Breast epithelium (tissue), 4 donors: ENCODE results near the gene LAMTOR2. TPM values are rescaled to one million over a fixed set of nuclear protein-coding genes. Genes with fewer than 3 reads are reported as not detected.

Experiments
- DNase-seq, 2 donors: peaks; one replicate each; pipeline ENCODE4 v3.0.0-alpha.2; 2019; ENCODE audit warnings: low spot score in 2 of 2
- H3K27ac ChIP-seq, 2 donors: fragments of 200-600 bp; sonication (generic) in 1 of 2; one replicate each; pipeline ENCODE4 v1.5.1; 2016 to 2019; ENCODE audit warnings: mild to moderate bottlenecking in 1 of 2
- H3K27me3 ChIP-seq, 2 donors: fragments of 200-600 bp; sonication (generic) in 1 of 2; one replicate each; pipeline versions ENCODE4 v1.5.1 to v1.6.0; 2017 to 2019; ENCODE audit warnings: control low read depth in 1 of 2, mild to moderate bottlenecking in 1 of 2
- H3K36me3 ChIP-seq: fragments of 200-600 bp; one replicate; pipeline ENCODE4 v1.5.1; 2019
- H3K4me1 ChIP-seq, 2 donors: fragments of 200-600 bp; sonication (generic); one replicate each; pipeline ENCODE4 v1.5.1; 2016 to 2019; ENCODE audit warnings: control low read depth in 1 of 2
- H3K4me3 ChIP-seq, 3 donors: fragments of 200-600 bp; sonication (generic); 1 replicate in 2 of 3; 2 replicates in 1 of 3; pipeline ENCODE4 v1.5.1; 2016 to 2019; ENCODE audit warnings: mild to moderate bottlenecking in 3 of 3, moderate library complexity in 2 of 3
- H3K9me3 ChIP-seq, 2 donors: fragments of 200-600 bp; sonication (generic) in 1 of 2; one replicate each; pipeline ENCODE4 v1.5.1; 2016 to 2019; ENCODE audit warnings: control low read depth in 1 of 2
- CTCF ChIP-seq, 3 donors: fragments of 450-650 bp; IDR thresholded peaks; one replicate each; pipeline ENCODE4 v1.5.1; 2016 to 2017; ENCODE audit warnings: antibody characterized with exemption in 3 of 3, mild to moderate bottlenecking in 3 of 3, moderate library complexity in 3 of 3
- POLR2A ChIP-seq: fragments of 450-650 bp; IDR thresholded peaks from one replicate; pipeline ENCODE4 v1.6.1; 2016; ENCODE audit warnings: antibody characterized with exemption, mild to moderate bottlenecking, moderate library complexity
- POLR2AphosphoS5 ChIP-seq, 3 donors: sonication (generic); formaldehyde crosslinking; IDR thresholded peaks; one replicate each; pipeline ENCODE4 v1.6.1; 2017; ENCODE audit warnings: antibody characterized with exemption in 3 of 3
- intact Hi-C: fragments of 100-400 bp; cut with DNase I; formaldehyde crosslinking; loops from one replicate; pipeline ENCODE4 v1.15.1; 2023; ENCODE audit warnings: low total_unique reads
- total RNA-seq, 3 donors: library from RNA; depleted of rRNA; stranded (reverse); fragments of >200 nt; gene quantifications; one replicate each; pipeline ENCODE4 v1.1.0, GENCODE V29; 2016

LAMTOR2 gene
- total RNA-seq, 3 donors from 2014 or later = 60.7 to 75.5 (median 69.8) TPM

- TF ChIP-seq CTCF (IDR thresholded peaks at IDR 0.05) = no peak
- no peak for TF ChIP-seq POLR2AphosphoS5 (IDR thresholded peaks at IDR 0.05)
- TF ChIP-seq POLR2A = no peak
- intact Hi-C loops = no loop called here
- DNase-seq = no peak
Measured at GRCh38 chr1:156042828-156043227, 11.8 kb upstream of the LAMTOR2 start.

GRCh38 chr1:156045076-156045475 is 9.5 kb upstream of the LAMTOR2 start:
- DNase-seq = no peak
- H3K4me1 ChIP-seq = no peaks in the 10 kb centered on the region
- TF ChIP-seq POLR2A = no peak
- no peak for TF ChIP-seq POLR2AphosphoS5 (IDR thresholded peaks at IDR 0.05)
- TF ChIP-seq CTCF (IDR thresholded peaks at IDR 0.05) = no peak
- H3K27me3 ChIP-seq = no peaks in the 10 kb centered on the region
- intact Hi-C loops = no loop called here
- H3K4me3 ChIP-seq = no peak overlapping the region
- H3K27ac ChIP-seq = no peak overlapping the region
- no peaks in the 10 kb centered on the region for H3K9me3 ChIP-seq
- H3K36me3 ChIP-seq = peaks cover 7% of the 10 kb centered on the region

More at GRCh38 chr1:156042828-156043227, 11.8 kb upstream of the LAMTOR2 start:
- H3K9me3 ChIP-seq = no peaks in the 10 kb centered on the region
- peaks cover 7% of the 10 kb centered on the region for H3K36me3 ChIP-seq
- H3K4me3 ChIP-seq = no peak overlapping the region
- no peak overlapping the region for H3K27ac ChIP-seq
- no peaks in the 10 kb centered on the region for H3K27me3 ChIP-seq
- H3K4me1 ChIP-seq = no peaks in the 10 kb centered on the region

GRCh38 chr1:156048663-156049258 is 5.8 kb upstream of the LAMTOR2 start:
- H3K4me3 ChIP-seq = no peak overlapping the region
- no peak overlapping the region for H3K27ac ChIP-seq
- TF ChIP-seq POLR2A = no peak
- no peak for TF ChIP-seq CTCF (IDR thresholded peaks at IDR 0.05)
- no peak for TF ChIP-seq POLR2AphosphoS5 (IDR thresholded peaks at IDR 0.05)
- no peaks in the 10 kb centered on the region for H3K4me1 ChIP-seq
- H3K27me3 ChIP-seq = no peaks in the 10 kb centered on the region
- intact Hi-C loops = no loop called here
- H3K9me3 ChIP-seq = no peaks in the 10 kb centered on the region
- H3K36me3 ChIP-seq = no peaks in the 10 kb centered on the region
- no peak for DNase-seq

- Histone ChIP-seq H3K27me3 (no peaks in the 10 kb centered on the region), H3K4me1 (no peaks in the 10 kb centered on the region), H3K9me3 (no peaks in the 10 kb centered on the region), H3K36me3 (no peaks in the 10 kb centered on the region), H3K4me3 (no peak overlapping the region), H3K27ac (no peak overlapping the region)
- DNase-seq = no peak
- intact Hi-C loops = no loop called here
- TF ChIP-seq CTCF (IDR thresholded peaks at IDR 0.05) (no peak), POLR2A (no peak), POLR2AphosphoS5 (IDR thresholded peaks at IDR 0.05) (no peak)
Measured at GRCh38 chr1:156050376-156050775, 4.2 kb upstream of the LAMTOR2 start.

GRCh38 chr1:156051011-156051725 is 3.4 kb upstream of the LAMTOR2 start:
- DNase-seq = no peak
- no peak overlapping the region for H3K4me3 ChIP-seq
- no peaks in the 10 kb centered on the region for H3K27me3 ChIP-seq
- intact Hi-C loops = no loop called here
- no peak overlapping the region for H3K27ac ChIP-seq
- no peaks in the 10 kb centered on the region for H3K9me3 ChIP-seq
- TF ChIP-seq POLR2AphosphoS5 (IDR thresholded peaks at IDR 0.05) (no peak), POLR2A (no peak), CTCF (IDR thresholded peaks at IDR 0.05) (no peak)
- no peaks in the 10 kb centered on the region for H3K36me3 ChIP-seq
- H3K4me1 ChIP-seq = no peaks in the 10 kb centered on the region
